T-cell (primary cell): ENCODE results near the gene CDHR2. TPM values are rescaled to one million over a fixed set of nuclear protein-coding genes. Genes with fewer than 3 reads are reported as not detected.
A peak's percentile ranks its signal among the peaks of the same experiment; 100 is the strongest.

Source experiments
- ATAC-seq, 4 experiments: fragments of 200-7000 bp in 3 of 4; fragments of 150-1000 bp in 1 of 4; cut with Tn5 transposase; replicated peaks in 1 of 4; 1 replicate in 3 of 4; 2 replicates in 1 of 4; pipeline ENCODE4 v1.10.0; 2021; ENCODE audit warnings: moderate library complexity in 3 of 4, mild to moderate bottlenecking in 2 of 4, moderate number of reproducible peaks in 1 of 4
- CTCF ChIA-PET, 2 donors: fragments of 300-600 bp; sonication (Branson Sonifier 250); formaldehyde crosslinking; loops; one replicate each; lab custom pipeline; 2022; ENCODE audit warnings: antibody characterized with exemption in 2 of 2; lab: Charles Lee
- POLR2A ChIA-PET, 2 donors: fragments of 300-600 bp; sonication (Branson Sonifier 250); formaldehyde crosslinking; loops; one replicate each; lab custom pipeline; 2022; ENCODE audit warnings: antibody characterized with exemption in 2 of 2; lab: Charles Lee
- DNase-seq, 35 experiments: peaks; one replicate each; pipeline versions ENCODE4 v3.0.0 to v3.0.0-alpha.2; 2013 to 2023
- H3K27ac ChIP-seq: one replicate; pipeline ENCODE4 v1.5.1; 2013; ENCODE audit warnings: low read length
- H3K27me3 ChIP-seq, 2 experiments: replicated peaks in 1 of 2; 1 replicate in 1 of 2; 2 replicates in 1 of 2; pipeline versions ENCODE4 v1.6.1 to v1.7.0; 2013; ENCODE audit warnings: low read length in 1 of 2, mixed read lengths in 1 of 2; ENCODE audit not compliant: control insufficient read depth in 2 of 2, insufficient read depth in 2 of 2; ENCODE audit errors: extremely low read depth in 1 of 2
- H3K36me3 ChIP-seq, 2 donors: 1 replicate in 1 of 2; 2 replicates in 1 of 2; pipeline versions ENCODE4 v1.6.1 to v1.7.0; 2013; ENCODE audit warnings: low read length in 1 of 2; ENCODE audit not compliant: control insufficient read depth in 2 of 2, insufficient read depth in 1 of 2; ENCODE audit errors: extremely low read depth in 1 of 2
- H3K4me1 ChIP-seq, 2 experiments: 1 replicate in 1 of 2; 2 replicates in 1 of 2; pipeline versions ENCODE4 v1.6.1 to v1.7.0; 2013; ENCODE audit warnings: low read length in 2 of 2, mixed read lengths in 1 of 2; ENCODE audit not compliant: insufficient read depth in 2 of 2, control insufficient read depth in 1 of 2; ENCODE audit errors: extremely low read depth in 1 of 2
- H3K4me3 ChIP-seq, 2 donors: 1 replicate in 1 of 2; 2 replicates in 1 of 2; pipeline versions ENCODE4 v1.5.1 to v1.7.0; 2013; ENCODE audit warnings: mild to moderate bottlenecking in 2 of 2, low read length in 1 of 2, moderate library complexity in 1 of 2; ENCODE audit not compliant: control insufficient read depth in 1 of 2; ENCODE audit errors: extremely low read depth in 1 of 2
- H3K9me3 ChIP-seq: 2 replicates; pipeline ENCODE4 v1.7.0; 2013
- H3K27ac Mint-ChIP-seq, 2 donors: one replicate each; pipeline ENCODE4 v1.8.0; 2020 to 2021; ENCODE audit warnings: mild to moderate bottlenecking in 2 of 2, mixed read lengths in 2 of 2
- H3K27me3 Mint-ChIP-seq, 2 donors: one replicate each; pipeline ENCODE4 v1.8.0; 2021 to 2022; ENCODE audit warnings: mixed read lengths in 2 of 2
- H3K36me3 Mint-ChIP-seq: one replicate; pipeline ENCODE4 v1.8.0; 2021; ENCODE audit warnings: mixed read lengths
- H3K4me1 Mint-ChIP-seq, 3 donors: one replicate each; pipeline ENCODE4 v1.8.0; 2020 to 2022; ENCODE audit warnings: mixed read lengths in 3 of 3, mild to moderate bottlenecking in 1 of 3
- H3K4me3 Mint-ChIP-seq, 3 donors: one replicate each; pipeline ENCODE4 v1.8.0; 2020 to 2022; ENCODE audit warnings: mild to moderate bottlenecking in 3 of 3, mixed read lengths in 3 of 3, moderate library complexity in 3 of 3
- H3K9me3 Mint-ChIP-seq, 3 donors: one replicate each; pipeline ENCODE4 v1.8.0; 2020 to 2022; ENCODE audit warnings: mixed read lengths in 3 of 3
- WGBS: methylation state at CpG from one replicate; pipeline ENCODE4 v1.1.5; 2013; ENCODE audit warnings: missing lambda C conversion rate; ENCODE audit not compliant: insufficient coverage; 5-methylcytosine and 5-hydroxymethylcytosine counted together
- total RNA-seq, 35 experiments: library from RNA in 6 of 35; stranded (reverse) in 6 of 35; fragments of 120-200 nt in 1 of 35; gene quantifications; one replicate each; pipeline versions ENCODE4 v1.2.1 to v1.2.4 and lab custom pipeline; 2013 to 2026

The CDHR2 gene
- total RNA-seq, 5 donors from 2014 or later (not counting 1 experiment from before 2014, with no cell fraction given) = 1.6 to 3.1 (median 2.8) TPM

DNA sequence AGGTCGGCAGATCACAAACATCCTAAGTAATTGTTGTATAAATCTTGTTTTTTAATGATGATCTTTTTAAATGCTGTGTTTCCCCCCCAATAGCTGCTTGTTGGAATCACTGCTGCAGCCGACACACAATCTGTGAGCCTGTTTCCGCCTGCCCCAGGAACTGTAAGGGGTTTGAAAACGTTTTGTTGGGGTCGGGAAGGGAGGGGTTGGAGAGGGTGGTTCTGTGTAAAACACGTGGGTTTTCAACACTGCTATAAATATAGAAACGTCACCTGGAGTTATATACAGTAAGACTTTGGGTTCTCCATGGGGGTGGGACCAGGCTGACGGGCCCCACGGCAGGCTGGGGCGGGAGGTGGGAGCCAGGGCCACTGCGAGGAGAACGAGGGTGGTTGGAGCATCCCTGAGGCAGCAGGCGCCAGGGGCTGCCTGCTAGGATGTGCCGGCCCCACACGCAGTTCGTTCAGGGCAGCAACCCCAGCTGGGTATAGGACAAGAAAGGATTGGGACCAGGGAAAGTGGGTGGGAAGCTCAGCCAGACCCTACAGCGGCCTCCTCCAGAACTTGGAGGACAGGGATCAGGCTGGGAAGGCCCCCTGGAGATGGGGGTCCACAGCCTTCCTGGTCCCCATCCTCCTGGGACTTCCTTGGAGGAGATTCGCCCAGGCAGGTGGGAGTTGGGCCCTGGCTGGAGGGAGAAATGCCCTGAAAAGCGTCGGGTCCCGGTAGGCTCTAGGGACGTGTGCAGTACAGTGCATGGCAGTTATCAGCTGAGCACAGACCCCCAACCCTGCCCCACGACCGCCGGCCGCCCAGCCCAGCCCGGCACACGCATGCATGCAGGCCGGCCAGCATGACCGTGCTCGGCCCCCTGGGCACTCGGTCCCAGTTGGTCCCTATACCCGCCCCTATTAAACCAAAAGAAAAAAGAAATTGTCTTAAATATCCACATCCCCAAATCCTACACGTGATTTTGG lies 21.6 kb upstream of the CDHR2 start:
- no peaks in the 10 kb centered on the region for H3K27me3 Mint-ChIP-seq
- peaks cover 37 to 44% (median 41%) of the 10 kb centered on the region in 3 donors for H3K4me1 Mint-ChIP-seq
- H3K4me3 Mint-ChIP-seq = peak overlapping the region in 1 of 3 donors; percentile 58
- H3K36me3 ChIP-seq = peaks cover 13 to 47% of the 10 kb centered on the region in 2 donors
- 87% methylated on average over 29 of the region's 34 CpGs for WGBS
- H3K27me3 ChIP-seq = no peaks in the 10 kb centered on the region
- H3K27ac ChIP-seq = no peak overlapping the region
- POLR2A ChIA-PET = no interaction called here
- ATAC-seq (no peak), DNase-seq (no peak)
- H3K9me3 Mint-ChIP-seq = no peaks in the 10 kb centered on the region
- CTCF ChIA-PET = no interaction called here
- peaks cover 37 to 65% of the 10 kb centered on the region in 2 experiments for H3K4me1 ChIP-seq
- H3K36me3 Mint-ChIP-seq = peaks cover 14% of the 10 kb centered on the region
- H3K27ac Mint-ChIP-seq = peak overlapping the region in 1 of 2 donors; percentile 76
- H3K9me3 ChIP-seq = no peaks in the 10 kb centered on the region
- no peak overlapping the region for H3K4me3 ChIP-seq

DNA sequence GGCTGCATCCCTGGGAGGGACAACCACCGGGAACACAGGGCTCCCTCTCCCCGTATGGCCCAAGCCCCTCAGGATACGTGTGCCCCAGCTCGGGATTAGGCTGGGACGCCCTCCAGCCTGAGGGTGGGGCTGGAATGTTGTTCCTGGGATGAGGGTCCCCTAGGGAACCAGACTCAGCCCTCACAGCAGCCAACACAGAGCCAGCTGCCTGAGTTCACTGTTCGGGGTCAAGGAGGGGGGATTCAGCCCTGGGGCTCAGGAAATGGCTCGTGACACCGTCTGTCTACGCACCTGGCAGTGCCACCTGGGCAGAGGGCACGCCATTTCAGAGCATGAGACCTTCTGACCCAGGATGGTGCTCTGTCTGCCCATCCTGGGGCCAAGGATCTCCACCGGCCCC lies 20.8 kb upstream of the CDHR2 start:
- Histone ChIP-seq H3K27me3 (no peaks in the 10 kb centered on the region), H3K27ac (no peak overlapping the region), H3K4me3 (no peak overlapping the region), H3K4me1 (peaks cover 44 to 73% of the 10 kb centered on the region in 2 experiments), H3K36me3 (peaks cover 13 to 47% of the 10 kb centered on the region in 2 donors), H3K9me3 (no peaks in the 10 kb centered on the region)
- POLR2A ChIA-PET = no interaction called here
- Mint-ChIP-seq H3K27me3 (no peaks in the 10 kb centered on the region), H3K4me1 (peaks cover 35 to 45% (median 42%) of the 10 kb centered on the region in 3 donors), H3K36me3 (peaks cover 15% of the 10 kb centered on the region), H3K27ac (peak overlapping the region; percentile 59 to 72), H3K4me3 (peak overlapping the region in 2 of 3 donors; percentile 21 to 58), H3K9me3 (no peaks in the 10 kb centered on the region)
- no peak for DNase-seq
- CTCF ChIA-PET = no interaction called here
- no peak for ATAC-seq
- whole genome bisulfite sequencing = 88% methylated on average over 10 of the region's 11 CpGs

DNA sequence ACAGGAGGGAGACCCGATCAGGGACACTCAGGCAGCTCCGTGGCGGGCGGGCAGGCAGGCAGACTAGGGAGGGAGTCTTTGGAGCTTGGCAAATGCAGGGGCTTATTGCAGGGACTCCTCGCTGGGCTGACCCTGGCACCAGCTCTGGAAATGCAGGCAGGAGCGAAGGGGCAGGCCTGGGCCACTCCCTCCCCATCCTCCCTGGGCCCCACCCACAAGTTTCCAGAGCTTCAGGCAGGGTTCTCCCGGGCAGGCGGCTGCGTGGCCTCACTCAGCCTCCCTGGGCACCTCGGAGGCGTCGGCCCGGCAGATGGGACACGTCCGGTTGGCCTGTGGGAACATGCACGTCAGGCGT lies 20.4 kb upstream of the CDHR2 start:
- Mint-ChIP-seq H3K4me1 (peaks cover 37 to 48% (median 46%) of the 10 kb centered on the region in 3 donors), H3K27ac (peak overlapping the region; percentile 59 to 92), H3K27me3 (no peaks in the 10 kb centered on the region), H3K4me3 (peak overlapping the region in 2 of 3 donors; percentile 21 to 58), H3K9me3 (no peaks in the 10 kb centered on the region), H3K36me3 (peaks cover 20% of the 10 kb centered on the region)
- no peak for DNase-seq
- peaks cover 13 to 47% of the 10 kb centered on the region in 2 donors for H3K36me3 ChIP-seq
- H3K4me1 ChIP-seq = peaks cover 47 to 74% of the 10 kb centered on the region in 2 experiments
- H3K9me3 ChIP-seq = no peaks in the 10 kb centered on the region
- ChIA-PET CTCF (interaction anchor here in 1 of 2 donors (1.5 kb wide), 1 partner anchor 132 kb away, joined by 5 read pairs; no protein-coding TSS in a partner anchor), POLR2A (no interaction called here)
- H3K27me3 ChIP-seq = no peaks in the 10 kb centered on the region
- no peak for ATAC-seq
- H3K27ac ChIP-seq = no peak overlapping the region
- H3K4me3 ChIP-seq = no peak overlapping the region
- 86% methylated on average over 14 of the region's 17 CpGs for WGBS

DNA sequence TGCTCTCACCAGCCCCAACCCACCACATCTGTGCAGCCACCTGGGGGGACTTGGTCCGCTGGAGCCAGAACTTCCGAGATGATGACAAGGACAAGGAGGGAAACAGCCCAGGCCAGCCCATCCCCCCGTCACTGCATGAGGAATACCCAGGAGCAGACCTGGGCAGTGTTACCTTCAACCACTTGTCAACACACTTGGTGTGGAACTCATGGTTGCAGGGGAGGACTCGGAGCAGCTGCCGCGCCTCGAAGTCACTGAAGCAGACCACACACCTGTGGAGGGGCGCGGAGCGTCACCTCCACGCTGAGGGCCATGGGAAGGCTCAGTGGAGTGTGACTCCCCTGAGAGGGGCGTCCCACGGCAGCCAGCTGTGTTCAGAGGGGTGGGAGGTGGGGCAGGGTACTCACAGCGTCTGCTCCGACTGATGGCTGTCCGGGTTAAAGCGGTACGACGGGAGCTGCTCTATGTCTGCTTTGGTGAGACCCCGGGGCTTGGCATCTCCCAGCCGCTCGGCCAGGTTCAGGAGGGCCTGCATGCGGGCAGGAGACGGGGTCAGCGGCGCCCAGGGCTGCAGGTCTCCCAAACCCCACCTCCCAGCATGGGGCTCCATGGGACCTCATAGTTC lies 19.9 kb upstream of the CDHR2 start:
- CTCF ChIA-PET = interaction anchor here (0.6 to 1.5 kb wide), 4 partner anchors 14 to 131 kb away, joined by 3 to 5 read pairs (median 5); no protein-coding TSS in a partner anchor
- Mint-ChIP-seq H3K9me3 (no peaks in the 10 kb centered on the region), H3K27me3 (no peaks in the 10 kb centered on the region), H3K36me3 (peaks cover 23% of the 10 kb centered on the region), H3K4me3 (peak overlapping the region in 2 of 3 donors; percentile 53 to 97), H3K27ac (peak overlapping the region; percentile 89 to 92), H3K4me1 (peaks cover 42 to 50% (median 49%) of the 10 kb centered on the region in 3 donors)
- Histone ChIP-seq H3K9me3 (no peaks in the 10 kb centered on the region), H3K36me3 (peaks cover 13 to 49% of the 10 kb centered on the region in 2 donors), H3K27me3 (no peaks in the 10 kb centered on the region), H3K4me1 (peaks cover 48 to 76% of the 10 kb centered on the region in 2 experiments), H3K27ac (peak overlapping the region; percentile 48), H3K4me3 (peak overlapping the region in 1 of 2 donors; percentile 4)
- DNase-seq (no peak), ATAC-seq (no peak)
- WGBS = 94% methylated on average over 22 of the region's 26 CpGs
- POLR2A ChIA-PET = interaction anchor here in 1 of 2 donors (0.6 kb wide), 1 partner anchor 36 kb away, joined by 3 read pairs; no protein-coding TSS in a partner anchor

DNA sequence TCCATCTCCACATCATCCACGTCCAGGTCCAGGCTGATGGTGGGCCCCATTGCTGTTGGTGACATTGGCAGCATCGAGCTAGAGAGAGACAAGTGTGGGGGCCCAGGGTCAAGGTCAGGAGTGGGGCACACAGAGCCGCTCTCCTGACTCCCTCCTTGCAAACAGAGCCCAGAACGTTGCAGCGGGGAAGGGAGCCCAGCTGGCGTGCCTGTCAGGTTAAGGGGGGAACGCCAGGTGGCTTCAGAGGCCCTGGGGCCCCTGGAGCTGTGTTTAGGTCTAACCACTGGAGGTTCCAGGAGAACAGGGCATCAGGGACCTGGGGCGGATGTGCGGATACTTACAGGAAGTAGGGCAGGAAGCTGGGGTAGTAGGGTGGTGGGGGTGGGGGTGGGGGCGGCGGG lies 19.4 kb upstream of the CDHR2 start:
- ATAC-seq (peak; percentile 61 to 81 (median 69)), DNase-seq (peak in 34 of 35 experiments; percentile 48 to 83 (median 72))
- H3K4me1 ChIP-seq = peaks cover 48 to 79% of the 10 kb centered on the region in 2 experiments
- Mint-ChIP-seq H3K27me3 (no peaks in the 10 kb centered on the region), H3K36me3 (peaks cover 26% of the 10 kb centered on the region), H3K4me3 (peak overlapping the region; percentile 53 to 97 (median 59)), H3K4me1 (peaks cover 47 to 55% (median 54%) of the 10 kb centered on the region in 3 donors), H3K9me3 (no peaks in the 10 kb centered on the region), H3K27ac (peak overlapping the region; percentile 89 to 92)
- H3K36me3 ChIP-seq = peaks cover 13 to 52% of the 10 kb centered on the region in 2 donors
- H3K9me3 ChIP-seq = no peaks in the 10 kb centered on the region
- ChIA-PET CTCF (interaction anchor here (0.6 to 1.5 kb wide), 7 partner anchors 8 to 131 kb away, joined by 3 to 5 read pairs (median 4); no protein-coding TSS in a partner anchor), POLR2A (interaction anchor here in 1 of 2 donors (0.6 kb wide), 1 partner anchor 37 kb away, joined by 3 read pairs; no protein-coding TSS in a partner anchor)
- no peaks in the 10 kb centered on the region for H3K27me3 ChIP-seq
- 0% methylated on average over 5 of the region's 11 CpGs for WGBS
- H3K27ac ChIP-seq = peak overlapping the region; percentile 48
- peak overlapping the region in 1 of 2 donors; percentile 4 for H3K4me3 ChIP-seq
